T-helper 9 cell (primary cell): ENCODE results near the gene OR10G8.
"Not testable (repeated sequence)": the region's sequence is repeated elsewhere in the genome, so short reads cannot be mapped to it uniquely, and the experiment has no call there.

ENCODE experiments used
- DNase-seq: peaks from one replicate; pipeline ENCODE4 v3.0.0-alpha.2; 2020
- total RNA-seq, 2 donors: gene quantifications; one replicate each; lab custom pipeline; 2026; lab: John Stamatoyannopoulos, UW

The OR10G8 gene, protein sequence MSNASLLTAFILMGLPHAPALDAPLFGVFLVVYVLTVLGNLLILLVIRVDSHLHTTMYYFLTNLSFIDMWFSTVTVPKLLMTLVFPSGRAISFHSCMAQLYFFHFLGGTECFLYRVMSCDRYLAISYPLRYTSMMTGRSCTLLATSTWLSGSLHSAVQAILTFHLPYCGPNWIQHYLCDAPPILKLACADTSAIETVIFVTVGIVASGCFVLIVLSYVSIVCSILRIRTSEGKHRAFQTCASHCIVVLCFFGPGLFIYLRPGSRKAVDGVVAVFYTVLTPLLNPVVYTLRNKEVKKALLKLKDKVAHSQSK
- total RNA-seq = 0 reads per million in 2 donors

GRCh38 chr11:124026498-124026897, at the start of gene OR10G8:
TSS of gene OR10G8 (plus strand) at chr11:124026798. CDS start at chr11:124029623, 2,825 bp downstream.
- DNase-seq = no peak

DNA sequence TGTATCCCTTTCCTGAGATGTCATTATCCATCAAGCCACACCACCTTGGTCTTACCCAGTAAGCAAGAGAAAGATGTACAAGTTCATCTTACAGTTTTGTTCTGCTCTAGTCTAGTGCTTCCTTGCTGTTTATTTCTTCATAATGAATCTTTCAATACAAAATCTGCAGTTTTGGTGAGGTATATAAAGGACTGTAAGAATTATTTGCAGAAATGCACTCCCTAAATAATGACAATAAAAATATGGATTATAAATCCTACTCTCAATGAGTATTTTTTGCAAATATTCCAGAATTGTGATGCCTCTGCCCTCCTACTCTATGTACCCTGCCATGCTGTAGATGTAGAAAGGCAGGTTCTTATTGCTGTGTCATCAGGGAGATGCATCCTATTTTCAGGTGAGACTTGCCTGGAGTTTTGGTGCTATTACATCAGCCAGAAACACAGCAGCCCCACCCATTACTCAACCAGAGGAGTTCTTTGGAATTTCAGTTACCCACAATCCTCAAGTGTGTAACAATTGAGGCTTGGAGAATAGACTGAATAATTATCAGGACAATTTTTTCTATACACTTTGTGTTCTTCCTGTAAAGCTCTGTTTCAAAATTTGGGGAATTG, 48.8 kb upstream of the OR10G8 start, which contains the start of gene OR10S1:
TSS of gene OR10S1 (minus strand) at position 51 of the 617 bp plus-strand sequence. CDS start 117 bp downstream, outside the sequence.
- no peak for DNase-seq

DNA sequence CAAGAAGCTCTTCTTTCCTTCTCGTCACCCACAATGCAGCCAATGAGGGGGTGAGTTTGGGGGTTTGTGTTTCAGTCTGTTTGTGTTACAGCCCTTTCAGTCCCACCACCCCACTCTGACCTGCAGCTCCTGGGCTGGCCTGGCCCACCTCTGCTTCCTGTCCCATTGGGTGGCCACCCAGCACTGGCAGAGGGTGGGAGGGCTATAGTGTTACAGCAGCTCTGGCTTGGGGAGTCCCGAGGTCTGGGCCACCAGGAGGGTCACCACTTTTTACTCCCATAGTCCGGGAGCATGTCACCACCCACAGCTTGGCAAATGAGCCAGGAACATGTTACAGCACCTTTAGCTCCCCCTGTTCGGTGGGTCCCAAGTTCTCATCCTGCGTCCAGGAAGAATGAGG, 47.3 kb upstream of the OR10G8 start:
- no peak for DNase-seq

GRCh38 chr11:123995119-123995518, 31.5 kb upstream of the OR10G8 start, which contains the start of gene OR10G6:
TSS of gene OR10G6 (minus strand) at chr11:123995161. CDS start at chr11:123995161, 0 bp downstream.
- DNase-seq = no peak

- DNase-seq = no peak
Observed at GRCh38 chr11:124012697-124013096, 13.9 kb upstream of the OR10G8 start, which contains the start of gene OR10G4. TSS of gene OR10G4 (plus strand) at chr11:124012997. CDS start at chr11:124015575, 2,578 bp downstream.

DNA sequence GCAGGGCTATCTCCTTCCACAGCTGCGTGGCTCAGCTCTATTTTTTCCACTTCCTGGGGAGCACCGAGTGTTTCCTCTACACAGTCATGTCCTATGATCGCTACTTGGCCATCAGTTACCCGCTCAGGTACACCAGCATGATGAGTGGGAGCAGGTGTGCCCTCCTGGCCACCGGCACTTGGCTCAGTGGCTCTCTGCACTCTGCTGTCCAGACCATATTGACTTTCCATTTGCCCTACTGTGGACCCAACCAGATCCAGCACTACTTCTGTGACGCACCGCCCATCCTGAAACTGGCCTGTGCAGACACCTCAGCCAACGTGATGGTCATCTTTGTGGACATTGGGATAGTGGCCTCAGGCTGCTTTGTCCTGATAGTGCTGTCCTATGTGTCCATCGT, 10.8 kb upstream of the OR10G8 start:
- DNase-seq = not testable (repeated sequence)

DNA sequence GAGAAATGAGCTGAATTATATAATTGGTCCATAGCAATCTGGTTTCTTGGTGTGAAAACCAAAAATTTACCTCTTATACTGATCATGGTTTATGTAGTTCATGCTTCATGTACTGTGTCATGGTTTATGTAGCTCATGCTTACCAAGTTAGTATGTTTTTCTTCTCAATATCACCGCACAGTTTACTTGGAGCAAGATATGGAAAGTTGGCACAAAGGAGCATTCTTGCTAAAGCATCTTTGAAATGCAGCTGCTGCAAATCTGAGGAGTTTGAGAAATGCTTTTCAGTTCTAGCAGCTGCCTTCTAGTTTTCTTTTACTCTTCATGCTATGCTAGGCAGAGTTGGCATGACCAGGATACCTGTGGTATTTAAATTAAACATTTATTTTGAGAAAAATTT, 10.1 kb downstream of the OR10G8 start:
- no peak for DNase-seq

- DNase-seq = no peak
Observed at GRCh38 chr11:124039557-124039956, 13.0 kb downstream of the OR10G8 start.

GRCh38 chr11:124041254-124041653, 14.7 kb downstream of the OR10G8 start, which contains the start of gene OR10G7:
TSS of gene OR10G7 (minus strand) at chr11:124041325. CDS start at chr11:124039001, 2,324 bp downstream.
- no peak for DNase-seq

DNA sequence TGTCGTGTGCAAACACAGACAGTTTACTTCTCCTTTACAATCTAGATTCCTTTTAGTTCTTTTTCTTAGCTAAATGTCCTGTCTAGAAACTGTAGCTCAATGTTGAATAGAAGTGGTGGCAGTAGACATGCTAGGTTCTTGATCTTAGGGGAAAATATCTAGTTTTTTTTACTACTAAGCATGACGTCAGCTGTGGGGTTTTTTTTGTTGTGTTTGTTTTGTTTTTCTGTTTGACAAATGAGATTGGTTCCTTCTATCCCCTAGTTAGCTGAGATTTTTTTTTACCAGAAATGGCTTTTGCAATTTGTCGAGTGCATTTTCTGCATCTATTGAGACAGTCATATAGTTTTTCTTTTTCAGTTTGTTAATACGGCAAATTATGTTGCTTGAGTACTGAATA, 16.8 kb downstream of the OR10G8 start:
- no peak for DNase-seq

GRCh38 chr11:124050748-124051147, 24.1 kb downstream of the OR10G8 start:
- no peak for DNase-seq

GRCh38 chr11:124052966-124053365, 26.4 kb downstream of the OR10G8 start:
- no peak for DNase-seq

DNA sequence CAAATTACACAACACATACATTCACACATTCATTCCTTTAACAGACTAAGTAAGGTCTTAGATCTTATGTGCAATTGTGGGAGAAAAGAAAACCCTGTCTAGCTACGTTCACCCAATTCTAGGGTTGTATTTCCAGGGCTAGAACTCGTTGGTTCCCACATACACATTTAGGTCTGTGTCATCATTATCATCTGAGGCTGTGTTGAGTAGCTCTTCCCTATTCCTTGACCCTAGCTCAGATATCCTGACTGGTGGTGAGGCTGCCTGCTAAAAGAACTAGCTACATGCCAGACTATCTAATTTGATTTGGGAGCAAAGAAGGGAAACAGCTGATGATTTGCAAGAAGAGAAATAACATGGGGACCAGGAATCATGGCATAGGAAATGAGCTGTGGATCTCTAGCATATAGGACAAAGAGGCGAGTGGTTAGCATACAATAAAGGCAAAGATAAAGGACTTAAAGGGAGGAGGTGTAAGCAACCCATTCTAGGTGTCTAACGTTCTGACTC, 42.1 kb downstream of the OR10G8 start:
- no peak for DNase-seq

- DNase-seq = no peak
Observed at GRCh38 chr11:124069429-124070401, 43.1 kb downstream of the OR10G8 start.

DNA sequence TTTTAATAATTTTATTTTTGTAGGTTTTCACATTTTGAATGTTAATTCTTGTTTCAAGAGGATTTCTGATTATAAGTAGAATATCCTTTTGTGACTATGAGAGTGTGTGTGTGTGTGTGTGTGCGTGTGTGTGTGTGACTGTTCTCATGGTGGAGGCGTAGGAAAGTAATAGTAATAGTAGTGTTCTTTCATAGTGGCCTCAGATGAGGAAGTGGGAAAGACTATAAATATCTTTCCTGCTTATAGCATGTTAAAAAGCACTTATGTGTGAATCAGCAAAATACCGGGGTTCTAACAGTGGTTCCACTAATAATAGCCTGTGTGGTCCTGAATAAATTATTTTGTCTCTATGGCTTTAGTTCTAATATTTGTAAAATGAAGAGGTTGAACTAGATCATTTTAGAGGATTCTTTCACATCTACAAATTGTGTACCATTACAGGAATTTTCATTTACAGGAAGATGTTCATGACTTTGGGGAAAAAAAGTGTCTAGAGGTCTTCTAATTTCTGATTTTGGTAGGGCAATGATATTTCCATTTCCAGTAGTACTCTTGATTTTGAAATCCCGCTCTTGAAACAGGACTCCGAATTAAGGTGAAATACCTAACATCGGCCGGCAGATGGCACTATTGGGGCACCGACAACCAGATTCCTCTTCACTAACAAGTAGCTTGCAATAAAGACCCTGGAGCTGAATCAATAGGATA, 44.5 kb downstream of the OR10G8 start:
- peak; percentile 49 for DNase-seq

- DNase-seq = no peak
Observed at GRCh38 chr11:124071623-124071948, 45.0 kb downstream of the OR10G8 start.

DNA sequence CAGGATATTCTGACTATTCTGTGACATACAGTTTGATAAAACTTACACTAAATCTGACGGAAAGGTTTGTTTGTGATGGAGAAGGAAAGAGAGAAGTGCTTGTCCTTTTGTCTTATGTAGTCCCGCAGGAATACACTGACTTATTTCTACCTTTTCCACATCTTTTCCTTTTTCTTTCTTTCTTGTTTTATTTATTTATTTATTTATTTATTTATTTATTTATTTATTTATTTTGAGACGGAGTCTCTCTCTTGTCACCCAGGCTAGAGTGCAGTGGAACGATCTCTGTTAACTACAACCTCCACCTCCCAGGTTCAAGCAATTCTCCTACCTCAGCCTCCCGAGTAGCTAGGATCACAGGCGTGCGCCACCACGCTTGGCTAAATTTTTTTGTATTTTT, 45.5 kb downstream of the OR10G8 start:
- DNase-seq = no peak

DNA sequence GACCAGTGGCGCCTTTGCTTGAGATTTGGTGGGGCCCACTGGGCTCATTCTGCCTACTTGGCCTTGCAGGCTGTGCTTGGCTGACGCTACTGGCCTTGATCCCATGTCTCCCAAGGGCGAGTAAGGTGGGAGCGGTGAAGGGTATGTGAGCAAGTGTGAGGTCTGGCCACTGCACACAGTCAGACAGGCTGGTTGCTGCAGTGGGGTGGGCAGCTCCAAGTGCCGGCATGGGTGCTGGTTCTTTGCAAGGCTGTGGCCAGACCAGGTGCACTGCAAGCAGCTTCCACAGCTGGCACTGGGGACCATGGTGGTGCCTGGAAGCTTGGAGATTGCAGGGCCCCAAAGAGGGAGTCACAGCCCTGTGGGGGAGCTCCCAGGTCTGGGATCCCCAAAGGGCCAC, 48.0 kb downstream of the OR10G8 start:
- no peak for DNase-seq

DNA sequence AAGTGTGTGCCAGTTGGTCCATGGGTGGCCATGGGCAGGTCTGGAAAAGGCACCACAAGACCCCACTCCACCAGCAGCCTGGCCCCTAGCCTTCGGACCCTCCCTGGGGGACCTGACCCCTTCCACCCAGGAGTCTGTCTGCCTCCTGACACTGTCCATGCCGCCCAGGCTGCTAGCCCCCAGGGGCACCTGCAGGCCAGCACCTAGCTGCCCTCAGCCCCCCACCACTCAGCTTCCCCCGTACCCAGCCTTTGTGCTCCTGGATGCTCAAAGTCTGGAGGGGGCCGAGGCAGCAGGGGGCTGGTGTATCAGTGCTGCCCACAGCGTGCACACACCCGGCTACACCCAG, 48.9 kb downstream of the OR10G8 start:
- DNase-seq = no peak

DNA sequence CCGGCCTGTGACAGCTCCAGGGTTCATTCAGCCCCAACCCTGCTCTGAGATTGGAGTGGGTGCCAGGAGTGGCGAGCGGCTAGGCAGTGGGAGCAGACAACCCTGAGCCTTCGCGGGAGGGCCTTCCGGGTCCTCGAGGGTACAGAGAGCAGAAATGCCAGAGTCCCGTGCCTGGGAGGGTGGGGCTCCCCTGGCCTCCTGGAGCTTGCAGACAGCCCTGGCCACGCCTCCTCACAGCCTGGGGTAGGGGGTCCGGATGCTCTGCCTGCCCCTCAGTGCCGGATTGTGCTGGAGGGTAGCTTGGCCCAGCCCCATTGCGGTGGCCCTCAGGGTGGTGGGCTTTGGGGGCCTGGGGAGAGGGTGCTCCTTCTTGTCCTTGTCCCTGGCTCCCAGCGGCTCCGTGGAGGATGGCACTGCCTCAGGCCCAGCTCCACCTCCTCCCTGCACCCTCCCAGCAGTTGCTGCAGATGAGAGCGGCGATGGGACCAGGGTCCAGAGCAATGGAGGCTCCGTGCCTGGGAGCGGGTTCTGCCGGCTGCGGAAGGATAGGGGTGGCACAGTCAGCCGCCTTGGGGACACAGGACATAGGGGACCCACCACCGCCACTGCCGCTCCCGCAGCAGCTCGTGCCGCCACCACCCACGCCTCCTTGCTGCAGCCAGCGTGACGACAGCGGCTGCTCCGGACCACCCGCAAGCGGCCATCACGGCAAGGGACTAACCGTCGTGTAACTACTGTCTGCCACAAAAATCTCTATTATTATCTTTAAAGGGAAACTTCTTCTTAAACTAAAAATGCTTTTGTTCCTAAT, 49.4 kb downstream of the OR10G8 start:
- no peak for DNase-seq

- DNase-seq = no peak
Observed at GRCh38 chr11:124077266-124077665, 50.7 kb downstream of the OR10G8 start.
